Activated T-helper 9 cell treated with anti-CD3 and anti-CD28 coated beads, Interleukin-2, amount 50 U/mL, for 16 hours (primary cell): ENCODE measurements around the gene TRIM33.
A peak's percentile ranks its signal among the peaks of the same experiment; 100 is the strongest.

Experiments used
- DNase-seq: peaks from one replicate; pipeline ENCODE4 v3.0.0-alpha.2; 2020; ENCODE audit warnings: low read depth

Gene TRIM33

GRCh38 chr1:114511032-114511785 lies at the start of gene TRIM33:
Gene TRIM33, minus strand, starts transcription at chr1:114511203. Its CDS starts 127 bp downstream, at chr1:114511076.
- peak; percentile 89 for DNase-seq

GRCh38 chr1:114559356-114559755 lies 48.4 kb upstream of the TRIM33 start:
- no peak for DNase-seq

- no peak for DNase-seq
Observed at GRCh38 chr1:114558544-114558943, 47.5 kb upstream of the TRIM33 start.

GRCh38 chr1:114554577-114554976 lies 43.6 kb upstream of the TRIM33 start:
- no peak for DNase-seq

- no peak for DNase-seq
Observed at GRCh38 chr1:114552106-114552639, 41.2 kb upstream of the TRIM33 start.

- no peak for DNase-seq
Observed at GRCh38 chr1:114551400-114551799, 40.4 kb upstream of the TRIM33 start.

GRCh38 chr1:114550336-114550735 lies 39.3 kb upstream of the TRIM33 start:
- no peak for DNase-seq

GRCh38 chr1:114549137-114549536 lies 38.1 kb upstream of the TRIM33 start:
- no peak for DNase-seq

GRCh38 chr1:114547076-114547475 lies 36.1 kb upstream of the TRIM33 start:
- no peak for DNase-seq

GRCh38 chr1:114545796-114546195 lies 34.8 kb upstream of the TRIM33 start:
- DNase-seq = no peak

GRCh38 chr1:114545315-114545714 lies 34.3 kb upstream of the TRIM33 start:
- DNase-seq = no peak

- no peak for DNase-seq
Observed at GRCh38 chr1:114540821-114541220, 29.8 kb upstream of the TRIM33 start.

- DNase-seq = no peak
Observed at GRCh38 chr1:114540272-114540671, 29.3 kb upstream of the TRIM33 start.

- no peak for DNase-seq
Observed at GRCh38 chr1:114536043-114536442, 25.0 kb upstream of the TRIM33 start.

- no peak for DNase-seq
Observed at GRCh38 chr1:114535401-114535800, 24.4 kb upstream of the TRIM33 start.

- DNase-seq = no peak
Observed at GRCh38 chr1:114531094-114531493, 20.1 kb upstream of the TRIM33 start.

- DNase-seq = no peak
Observed at GRCh38 chr1:114530224-114530623, 19.2 kb upstream of the TRIM33 start.

GRCh38 chr1:114524944-114525343 lies 13.9 kb upstream of the TRIM33 start:
- no peak for DNase-seq

- no peak for DNase-seq
Observed at GRCh38 chr1:114522264-114522575, 11.2 kb upstream of the TRIM33 start.

GRCh38 chr1:114521396-114522263 lies 10.6 kb upstream of the TRIM33 start:
- no peak for DNase-seq

- no peak for DNase-seq
Observed at GRCh38 chr1:114517348-114517747, 6.3 kb upstream of the TRIM33 start.

GRCh38 chr1:114512595-114513280 lies 1.7 kb upstream of the TRIM33 start:
- DNase-seq = no peak
